Measurements from ENCODE around the gene CELSR1.

CELSR1 gene

GRCh38 chr22:46535876-46536536 is 1.4 kb downstream of the CELSR1 start:
- no peak for DNase-seq (ENCODE audit: extremely low read depth in 1 of 2, low read depth in 1 of 2)

GRCh38 chr22:46534901-46535630 is 2.4 kb downstream of the CELSR1 start:
- DNase-seq (ENCODE audit: extremely low read depth in 1 of 2, low read depth in 1 of 2): no peak

- DNase-seq (ENCODE audit: extremely low read depth in 1 of 2, low read depth in 1 of 2): no peak
These were observed 3.1 kb downstream of the CELSR1 start for GRCh38 chr22:46534177-46534776.

GRCh38 chr22:46533070-46533833 is 4.2 kb downstream of the CELSR1 start:
- DNase-seq (ENCODE audit: extremely low read depth in 1 of 2, low read depth in 1 of 2): no peak

- no peak for DNase-seq (ENCODE audit: extremely low read depth in 1 of 2, low read depth in 1 of 2)
These were observed 5.0 kb downstream of the CELSR1 start for GRCh38 chr22:46532416-46532815.

- DNase-seq (ENCODE audit: extremely low read depth in 1 of 2, low read depth in 1 of 2): no peak
These were observed 5.7 kb downstream of the CELSR1 start for GRCh38 chr22:46531581-46532175.

- DNase-seq (ENCODE audit: extremely low read depth in 1 of 2, low read depth in 1 of 2): no peak
These were observed 9.3 kb downstream of the CELSR1 start for GRCh38 chr22:46528121-46528610.

GRCh38 chr22:46526244-46526839 is 11.1 kb downstream of the CELSR1 start:
- DNase-seq (ENCODE audit: extremely low read depth in 1 of 2, low read depth in 1 of 2): no peak

- no peak for DNase-seq (ENCODE audit: extremely low read depth in 1 of 2, low read depth in 1 of 2)
These were observed 11.8 kb downstream of the CELSR1 start for GRCh38 chr22:46525389-46526243.

- DNase-seq (ENCODE audit: extremely low read depth in 1 of 2, low read depth in 1 of 2): no peak
These were observed 13.1 kb downstream of the CELSR1 start for GRCh38 chr22:46524203-46524740.

- DNase-seq (ENCODE audit: extremely low read depth in 1 of 2, low read depth in 1 of 2): no peak
These were observed 14.6 kb downstream of the CELSR1 start for GRCh38 chr22:46522797-46523196.

GRCh38 chr22:46521994-46522393 is 15.4 kb downstream of the CELSR1 start:
- no peak for DNase-seq (ENCODE audit: extremely low read depth in 1 of 2, low read depth in 1 of 2)

- no peak for DNase-seq (ENCODE audit: extremely low read depth in 1 of 2, low read depth in 1 of 2)
These were observed 16.5 kb downstream of the CELSR1 start for GRCh38 chr22:46520880-46521279.

GRCh38 chr22:46519377-46519776 is 18.0 kb downstream of the CELSR1 start:
- DNase-seq (ENCODE audit: extremely low read depth in 1 of 2, low read depth in 1 of 2): no peak

GRCh38 chr22:46518542-46519325 is 18.7 kb downstream of the CELSR1 start:
- DNase-seq (ENCODE audit: extremely low read depth in 1 of 2, low read depth in 1 of 2): no peak

GRCh38 chr22:46518038-46518437 is 19.4 kb downstream of the CELSR1 start:
- no peak for DNase-seq (ENCODE audit: extremely low read depth in 1 of 2, low read depth in 1 of 2)

GRCh38 chr22:46517255-46517761 is 20.1 kb downstream of the CELSR1 start:
- DNase-seq (ENCODE audit: extremely low read depth in 1 of 2, low read depth in 1 of 2): no peak

GRCh38 chr22:46516638-46517037 is 20.8 kb downstream of the CELSR1 start:
- DNase-seq (ENCODE audit: extremely low read depth in 1 of 2, low read depth in 1 of 2): no peak

All from stimulated activated CD8-positive, alpha-beta memory T cell treated with anti-CD3 and anti-CD28 coated beads, Interleukin-7, amount 100 ng/mL, for 48 hours (primary cell).